Sigmoid colon (tissue), 7 donors: Measurements from ENCODE around the gene SOX13. TPM values are rescaled to one million over a fixed set of nuclear protein-coding genes. Genes with fewer than 3 reads are reported as not detected.
A peak's percentile ranks its signal among the peaks of the same experiment; 100 is the strongest.

Source experiments
- DNase-seq: peaks from one replicate; pipeline ENCODE4 v3.0.0-alpha.2; 2019
- H3K27ac ChIP-seq, 4 donors: fragments of 200-600 bp; sonication (generic); one replicate each; pipeline ENCODE4 v1.5.1; 2016 to 2019; ENCODE audit warnings: mild to moderate bottlenecking in 1 of 4
- H3K27me3 ChIP-seq, 3 donors: fragments of 200-600 bp; sonication (generic); one replicate each; pipeline ENCODE4 v1.5.1; 2019; ENCODE audit warnings: mild to moderate bottlenecking in 1 of 3
- H3K36me3 ChIP-seq, 4 donors: fragments of 200-600 bp; sonication (generic); one replicate each; pipeline ENCODE4 v1.5.1; 2016 to 2019
- H3K4me1 ChIP-seq, 4 donors: fragments of 200-600 bp; sonication (generic); one replicate each; pipeline ENCODE4 v1.5.1; 2017 to 2019
- H3K4me3 ChIP-seq, 4 donors: fragments of 200-600 bp; sonication (generic); one replicate each; pipeline ENCODE4 v1.5.1; 2017 to 2019; ENCODE audit warnings: mild to moderate bottlenecking in 2 of 4, moderate library complexity in 1 of 4
- H3K9me3 ChIP-seq, 4 donors: fragments of 200-600 bp in 3 of 4; sonication (generic) in 3 of 4; one replicate each; pipeline versions ENCODE4 v1.5.1 to v1.6.1; 2013 to 2019
- EP300 ChIP-seq, 4 donors: sonication (generic); formaldehyde crosslinking; IDR thresholded peaks; one replicate each; pipeline ENCODE4 v1.6.1; 2017; ENCODE audit warnings: antibody characterized with exemption in 4 of 4
- POLR2A ChIP-seq, 2 donors: fragments of 450-650 bp; IDR thresholded peaks; one replicate each; pipeline ENCODE4 v1.6.1; 2016; ENCODE audit warnings: antibody characterized with exemption in 2 of 2, mild to moderate bottlenecking in 2 of 2, moderate library complexity in 2 of 2
- POLR2AphosphoS5 ChIP-seq, 4 donors: sonication (generic); formaldehyde crosslinking; IDR thresholded peaks; one replicate each; pipeline ENCODE4 v1.6.1; 2017; ENCODE audit warnings: antibody characterized with exemption in 4 of 4
- WGBS, 2 donors: extraction: QIAGEN DNeasy Blood & Tissue Kit; methylation state at CpG; one replicate each; pipeline ENCODE4 v1.1.7; 2013; 5-methylcytosine and 5-hydroxymethylcytosine counted together
- intact Hi-C: fragments of 100-400 bp; cut with DNase I; formaldehyde crosslinking; loops from one replicate; pipeline ENCODE4 v1.15.1; 2023
- polyA plus RNA-seq, 3 donors: library from polyadenylated mRNA; stranded (reverse); fragments of 200-250 nt; gene quantifications; one replicate each; pipeline ENCODE4 v1.2.3, GENCODE V29; 2013
- total RNA-seq, 4 donors: library from RNA; depleted of rRNA; stranded (reverse); fragments of >200 nt; gene quantifications; one replicate each; pipeline ENCODE4 v1.1.0, GENCODE V29; 2016
- TF ChIP-seq, protein P1 (sequence below), 4 experiments: fragments of 450-650 bp in 3 of 4; fragments of 200-600 bp in 1 of 4; IDR thresholded peaks; one replicate each; pipeline ENCODE4 v1.5.1; 2016 to 2019; ENCODE audit warnings: antibody characterized with exemption in 4 of 4, mild to moderate bottlenecking in 3 of 4, moderate library complexity in 2 of 4
- donor health status: healthy with polysubstance abuse.
- donor health status: Bipolar disorder and iron deficiency.
- donor health status: healthy.

SOX13 gene
- total and polyA plus RNA-seq, 7 donors = 9.6 to 58.4 (median 28.5) TPM

DNA sequence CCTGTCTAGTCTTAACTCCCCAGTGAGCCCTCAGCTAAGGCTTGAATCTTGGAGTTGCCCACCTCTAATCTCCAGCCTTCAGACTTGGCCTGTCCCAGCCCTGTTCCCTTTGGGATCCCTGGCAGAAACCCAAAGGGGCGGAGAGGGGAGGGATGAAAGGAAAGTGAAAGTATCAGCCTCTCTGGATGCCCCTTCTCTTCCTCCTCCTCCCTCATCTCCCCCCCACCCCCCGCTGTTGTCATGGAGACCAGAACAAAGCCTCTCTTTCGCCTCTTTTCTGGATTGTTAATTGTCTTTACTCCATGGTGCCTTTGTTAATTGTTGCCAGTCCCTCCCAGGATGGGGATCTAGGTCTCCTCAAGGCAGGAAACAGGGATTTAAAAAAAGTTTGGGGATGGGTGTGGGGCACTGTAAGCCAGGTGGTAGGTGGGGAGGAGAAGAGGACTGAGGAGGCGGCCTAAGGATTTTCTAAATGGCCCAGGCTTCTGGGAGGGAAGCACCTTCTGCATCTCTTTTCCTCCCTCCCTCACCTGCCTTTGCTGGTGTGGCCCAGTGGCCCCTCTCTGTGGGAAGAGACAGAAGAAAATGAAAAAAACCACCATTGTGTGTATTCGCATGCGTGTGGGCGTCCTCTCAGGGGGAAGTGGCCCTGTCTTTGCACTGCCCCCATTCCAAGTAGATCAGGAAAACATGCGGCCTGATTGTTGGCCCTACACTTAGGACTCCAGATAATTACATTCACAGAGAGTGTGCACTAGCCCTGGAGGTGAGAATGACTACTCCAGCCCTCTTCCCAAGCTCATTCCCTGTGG lies 7.5 kb upstream of the SOX13 start:
- TF ChIP-seq EP300 (IDR thresholded peaks at IDR 0.05) (no peak), POLR2AphosphoS5 (IDR thresholded peaks at IDR 0.05) (no peak), POLR2A (IDR thresholded peaks at IDR 0.05) (no peak)
- TF ChIP-seq, protein P1, sequence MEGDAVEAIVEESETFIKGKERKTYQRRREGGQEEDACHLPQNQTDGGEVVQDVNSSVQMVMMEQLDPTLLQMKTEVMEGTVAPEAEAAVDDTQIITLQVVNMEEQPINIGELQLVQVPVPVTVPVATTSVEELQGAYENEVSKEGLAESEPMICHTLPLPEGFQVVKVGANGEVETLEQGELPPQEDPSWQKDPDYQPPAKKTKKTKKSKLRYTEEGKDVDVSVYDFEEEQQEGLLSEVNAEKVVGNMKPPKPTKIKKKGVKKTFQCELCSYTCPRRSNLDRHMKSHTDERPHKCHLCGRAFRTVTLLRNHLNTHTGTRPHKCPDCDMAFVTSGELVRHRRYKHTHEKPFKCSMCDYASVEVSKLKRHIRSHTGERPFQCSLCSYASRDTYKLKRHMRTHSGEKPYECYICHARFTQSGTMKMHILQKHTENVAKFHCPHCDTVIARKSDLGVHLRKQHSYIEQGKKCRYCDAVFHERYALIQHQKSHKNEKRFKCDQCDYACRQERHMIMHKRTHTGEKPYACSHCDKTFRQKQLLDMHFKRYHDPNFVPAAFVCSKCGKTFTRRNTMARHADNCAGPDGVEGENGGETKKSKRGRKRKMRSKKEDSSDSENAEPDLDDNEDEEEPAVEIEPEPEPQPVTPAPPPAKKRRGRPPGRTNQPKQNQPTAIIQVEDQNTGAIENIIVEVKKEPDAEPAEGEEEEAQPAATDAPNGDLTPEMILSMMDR (IDR thresholded peaks at IDR 0.05) = no peak
- intact Hi-C loops = loop anchor here (10.0 kb wide), 1 partner anchor 161 kb away; no protein-coding TSS in a partner anchor
- Histone ChIP-seq H3K4me1 (peaks cover 0 to 12% (median 2%) of the 10 kb centered on the region in 4 donors), H3K36me3 (no peaks in the 10 kb centered on the region), H3K4me3 (peak overlapping the region in 1 of 4 donors; percentile 7), H3K9me3 (no peaks in the 10 kb centered on the region), H3K27ac (no peak overlapping the region), H3K27me3 (no peaks in the 10 kb centered on the region)
- DNase-seq = peak; percentile 76
- 47 to 58% methylated on average over 8 of the region's 8 CpGs for WGBS, 2 donors

- Histone ChIP-seq H3K4me1 (peaks cover 0 to 12% (median 2%) of the 10 kb centered on the region in 4 donors), H3K27ac (no peak overlapping the region), H3K27me3 (no peaks in the 10 kb centered on the region), H3K36me3 (no peaks in the 10 kb centered on the region), H3K9me3 (no peaks in the 10 kb centered on the region), H3K4me3 (no peak overlapping the region)
- TF ChIP-seq EP300 (IDR thresholded peaks at IDR 0.05) (no peak), POLR2A (IDR thresholded peaks at IDR 0.05) (no peak)
- intact Hi-C loops = loop anchor here (10.0 kb wide), 1 partner anchor 161 kb away; no protein-coding TSS in a partner anchor
- 92% methylated on average over 7 of the region's 7 CpGs for WGBS, 2 donors
- DNase-seq = no peak
These were observed 7.0 kb upstream of the SOX13 start for GRCh38 chr1:204065986-204066300.

DNA sequence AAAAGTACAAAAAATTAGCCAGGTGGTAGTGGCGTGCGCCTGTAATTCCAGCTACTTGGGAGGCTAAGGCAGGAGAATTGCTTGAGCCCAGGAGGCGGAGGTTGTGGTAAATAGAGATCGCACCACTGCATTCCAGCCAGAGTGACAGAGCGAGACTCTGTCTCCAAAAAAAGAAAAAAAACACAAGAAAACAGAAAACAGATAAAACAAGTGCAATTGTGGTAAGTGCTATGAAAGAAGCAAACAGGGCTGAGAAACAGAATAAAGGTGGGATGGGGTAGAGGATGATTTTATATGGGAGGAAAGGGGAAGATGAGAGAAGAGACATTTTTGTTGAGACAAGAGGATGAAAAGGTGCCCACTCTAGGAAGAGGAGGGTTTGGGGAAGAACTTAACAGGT lies 5.0 kb upstream of the SOX13 start:
- intact Hi-C loops = loop anchor here (10.0 kb wide), 1 partner anchor 163 kb away; no protein-coding TSS in a partner anchor
- no peak overlapping the region for H3K4me3 ChIP-seq
- no peaks in the 10 kb centered on the region for H3K9me3 ChIP-seq
- no peak for DNase-seq
- no peaks in the 10 kb centered on the region for H3K36me3 ChIP-seq
- TF ChIP-seq POLR2AphosphoS5 (IDR thresholded peaks at IDR 0.05) = no peak
- TF ChIP-seq EP300 (IDR thresholded peaks at IDR 0.05) = no peak
- no peak for TF ChIP-seq POLR2A (IDR thresholded peaks at IDR 0.05)
- TF ChIP-seq, protein P1 (IDR thresholded peaks at IDR 0.05) = no peak
- no peak overlapping the region for H3K27ac ChIP-seq
- 95 to 97% methylated on average over 5 of the region's 5 CpGs for WGBS, 2 donors
- H3K27me3 ChIP-seq = no peaks in the 10 kb centered on the region
- H3K4me1 ChIP-seq = peaks cover 0 to 19% (median 6%) of the 10 kb centered on the region in 4 donors

DNA sequence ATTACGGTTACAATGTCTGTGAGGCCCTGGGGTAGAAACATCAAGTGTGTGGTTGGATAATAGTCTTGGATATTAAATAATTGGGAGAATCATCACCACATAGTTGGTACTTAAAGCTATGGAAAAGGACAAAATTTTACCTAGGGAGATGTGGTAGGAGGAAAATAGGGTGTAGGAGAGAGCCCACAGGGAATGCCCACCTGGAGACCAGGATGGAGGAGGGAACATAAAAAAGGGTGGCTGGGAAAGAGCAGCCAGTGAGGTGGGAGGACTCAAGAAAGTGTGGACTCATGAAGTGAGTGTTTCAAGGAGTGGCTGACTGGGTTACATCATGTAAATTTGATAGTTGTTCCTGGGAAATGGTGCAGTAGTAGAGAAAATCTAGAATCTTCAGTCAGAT lies 3.0 kb upstream of the SOX13 start:
- intact Hi-C loops = loop anchor here (10.0 kb wide), 1 partner anchor 165 kb away; no protein-coding TSS in a partner anchor
- Histone ChIP-seq H3K27ac (no peak overlapping the region), H3K36me3 (no peaks in the 10 kb centered on the region), H3K9me3 (no peaks in the 10 kb centered on the region), H3K27me3 (no peaks in the 10 kb centered on the region), H3K4me1 (peaks cover 0 to 17% (median 7%) of the 10 kb centered on the region in 4 donors), H3K4me3 (no peak overlapping the region)
- DNase-seq = no peak
- WGBS, 2 donors = 94 to 96% methylated on average over 1 of the region's 1 CpG
- TF ChIP-seq, protein P1 (IDR thresholded peaks at IDR 0.05) = no peak
- TF ChIP-seq EP300 (IDR thresholded peaks at IDR 0.05) = no peak

DNA sequence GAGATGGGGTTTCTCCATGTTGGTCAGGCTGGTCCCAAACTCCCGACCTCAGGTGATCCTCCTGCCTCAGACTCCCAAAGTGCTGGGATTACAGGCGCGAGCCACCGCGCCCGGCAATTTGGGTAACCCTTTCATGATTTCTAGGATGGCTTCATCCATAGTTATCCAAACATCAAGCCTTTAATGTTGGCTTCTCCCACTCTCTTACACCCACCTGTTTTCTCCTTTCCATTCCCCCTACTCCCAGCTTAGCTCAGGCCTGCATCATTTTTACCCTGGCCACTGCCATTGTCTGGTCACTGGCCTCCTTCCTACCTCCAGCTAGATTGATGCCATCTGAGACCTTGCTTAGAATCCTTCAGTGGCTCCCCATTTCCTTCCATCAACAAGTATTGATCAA lies 2.0 kb upstream of the SOX13 start:
- no peak for TF ChIP-seq POLR2A (IDR thresholded peaks at IDR 0.05)
- TF ChIP-seq, protein P1 (IDR thresholded peaks at IDR 0.05) = no peak
- TF ChIP-seq EP300 (IDR thresholded peaks at IDR 0.05) = no peak
- no peak for TF ChIP-seq POLR2AphosphoS5 (IDR thresholded peaks at IDR 0.05)
- WGBS, 2 donors = 94 to 96% methylated on average over 6 of the region's 6 CpGs
- H3K27ac ChIP-seq = no peak overlapping the region
- no peak for DNase-seq
- H3K4me3 ChIP-seq = no peak overlapping the region
- H3K27me3 ChIP-seq = no peaks in the 10 kb centered on the region
- intact Hi-C loops = no loop called here
- no peaks in the 10 kb centered on the region for H3K9me3 ChIP-seq
- H3K4me1 ChIP-seq = peaks cover 0 to 19% (median 12%) of the 10 kb centered on the region in 4 donors
- no peaks in the 10 kb centered on the region for H3K36me3 ChIP-seq
